Jurkat, Clone E6-1 (cell line): ENCODE results near the gene PTPN3.

ENCODE experiments used
- DNase-seq: peaks from one replicate; pipeline ENCODE4 v3.0.0-alpha.2; 2011; ENCODE audit warnings: low read depth, low spot score
- H3K4me3 ChIP-seq: 2 replicates; pipeline ENCODE4 v1.5.1; 2011; ENCODE audit warnings: mild to moderate bottlenecking, low read length, control low read depth, moderate library complexity

PTPN3 gene

GRCh38 chr9:109439378-109440116 is 58.6 kb downstream of the PTPN3 start:
- DNase-seq: no peak
- no peak overlapping the region for H3K4me3 ChIP-seq

GRCh38 chr9:109437286-109437685 is 60.8 kb downstream of the PTPN3 start:
- DNase-seq: no peak
- no peak overlapping the region for H3K4me3 ChIP-seq

- DNase-seq: no peak
- H3K4me3 ChIP-seq: no peak overlapping the region
Observed at GRCh38 chr9:109436071-109436470, 62.0 kb downstream of the PTPN3 start.

GRCh38 chr9:109433476-109433875 is 64.6 kb downstream of the PTPN3 start:
- no peak overlapping the region for H3K4me3 ChIP-seq
- no peak for DNase-seq

- DNase-seq: no peak
- H3K4me3 ChIP-seq: no peak overlapping the region
Observed at GRCh38 chr9:109430231-109430630, 67.9 kb downstream of the PTPN3 start.

GRCh38 chr9:109428854-109429253 is 69.3 kb downstream of the PTPN3 start:
- no peak overlapping the region for H3K4me3 ChIP-seq
- no peak for DNase-seq

- DNase-seq: no peak
- no peak overlapping the region for H3K4me3 ChIP-seq
Observed at GRCh38 chr9:109427886-109428285, 70.2 kb downstream of the PTPN3 start.

- no peak for DNase-seq
- no peak overlapping the region for H3K4me3 ChIP-seq
Observed at GRCh38 chr9:109426626-109427402, 71.3 kb downstream of the PTPN3 start.

- H3K4me3 ChIP-seq: no peak overlapping the region
- no peak for DNase-seq
Observed at GRCh38 chr9:109424618-109425017, 73.5 kb downstream of the PTPN3 start.

- DNase-seq: no peak
- H3K4me3 ChIP-seq: no peak overlapping the region
Observed at GRCh38 chr9:109423877-109424276, 74.2 kb downstream of the PTPN3 start.

- no peak for DNase-seq
- H3K4me3 ChIP-seq: no peak overlapping the region
Observed at GRCh38 chr9:109422641-109423040, 75.5 kb downstream of the PTPN3 start.

GRCh38 chr9:109421026-109421970 is 76.8 kb downstream of the PTPN3 start:
- DNase-seq: no peak

GRCh38 chr9:109419531-109419930 is 78.6 kb downstream of the PTPN3 start:
- no peak overlapping the region; the same call in 1 of the 2 replicates for H3K4me3 ChIP-seq
- DNase-seq: no peak

More at GRCh38 chr9:109421026-109421970, 76.8 kb downstream of the PTPN3 start:
- H3K4me3 ChIP-seq: no peak overlapping the region

- DNase-seq: peak; percentile 94
- peak overlapping the region; percentile 54 for H3K4me3 ChIP-seq
Observed at GRCh38 chr9:109418827-109419226, 79.3 kb downstream of the PTPN3 start.

GRCh38 chr9:109417585-109418544 is 80.2 kb downstream of the PTPN3 start:
- DNase-seq: peak; percentile 87
- H3K4me3 ChIP-seq: peak overlapping the region; percentile 54

- peak overlapping the region; percentile 54 for H3K4me3 ChIP-seq
- peak; percentile 64 for DNase-seq
Observed at GRCh38 chr9:109417054-109417453, 81.1 kb downstream of the PTPN3 start.

GRCh38 chr9:109416135-109416706 is 81.9 kb downstream of the PTPN3 start:
- H3K4me3 ChIP-seq: peak overlapping the region; percentile 54
- no peak for DNase-seq
